ENCODE results near the gene FBLL1. TPM values are rescaled to one million over a fixed set of nuclear protein-coding genes. Genes with fewer than 3 reads are reported as not detected.

Gene FBLL1
- 1 to 10 TPM in 1 of 6 donors, under 1 TPM in 3, not detected in 2; 0.17 to 3.1 (median 0.25) TPM for total RNA-seq

DNA sequence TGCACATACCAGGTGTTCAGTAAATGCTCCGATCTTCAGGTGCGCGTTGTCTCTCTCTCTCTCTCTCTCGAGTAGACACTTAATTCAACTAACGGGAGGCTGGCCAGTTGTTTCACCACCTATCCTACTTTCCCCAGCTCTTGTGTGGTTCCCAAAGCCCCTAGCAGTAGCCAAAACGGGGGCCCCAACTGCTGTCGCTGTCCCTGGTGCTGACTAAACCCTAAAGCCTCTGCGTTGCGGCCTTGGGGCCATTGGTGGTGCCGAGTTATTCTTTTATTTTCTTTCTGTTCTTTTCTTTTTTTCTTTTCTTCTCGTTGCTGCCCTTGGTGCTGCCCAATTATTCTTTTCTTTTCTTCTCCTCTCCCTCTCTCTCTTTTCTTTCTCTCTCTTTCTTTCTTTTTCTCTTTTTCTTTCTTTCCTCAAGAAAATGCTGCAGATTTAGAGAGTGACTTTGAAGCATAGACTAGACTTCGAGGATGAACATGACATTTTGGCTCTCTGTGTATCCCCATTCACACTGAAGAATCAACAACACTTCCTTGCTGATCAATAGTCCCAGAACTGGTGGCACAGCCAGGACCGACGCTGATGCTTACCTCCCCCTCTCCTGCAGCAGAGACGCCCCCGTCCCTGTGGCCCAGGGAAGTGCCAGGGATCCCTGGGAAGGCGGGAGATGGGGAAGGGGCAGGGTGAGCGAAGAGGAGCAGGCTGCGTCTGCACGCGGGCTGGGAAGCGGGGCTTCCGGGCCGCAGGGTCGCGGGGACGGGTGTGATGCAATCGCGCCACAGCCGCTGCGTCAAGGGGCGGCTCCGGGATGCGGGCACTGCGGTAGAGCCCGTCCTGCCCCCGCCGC, at the start of gene FBLL1:
FBLL1 (plus strand) TSS at position 785 of the 853 bp plus-strand sequence. CDS start 200 bp downstream, outside the sequence.
- DNase-seq (peak in 1 of 2 donors; percentile 77), ATAC-seq (ENCODE audit: low FRiP score in 2 of 2) (peak in 1 of 2 donors; percentile 26)
- Histone ChIP-seq H3K4me1 (peaks cover 3 to 10% (median 5%) of the 10 kb centered on the region in 4 donors), H3K4me3 (peak within 1 kb of the TSS in 3 of 4 donors; percentile 38 to 49 (median 42)), H3K27me3 (peaks cover 0 to 17% (median 9%) of the 10 kb centered on the region in 4 donors), H3K27ac (no peak within 1 kb of the TSS), H3K9me3 (no peaks in the 10 kb centered on the region), H3K36me3 (no peaks in the 10 kb centered on the region)
- TF ChIP-seq EP300 (IDR thresholded peaks at IDR 0.05) = no peak
- TF ChIP-seq, protein P1, sequence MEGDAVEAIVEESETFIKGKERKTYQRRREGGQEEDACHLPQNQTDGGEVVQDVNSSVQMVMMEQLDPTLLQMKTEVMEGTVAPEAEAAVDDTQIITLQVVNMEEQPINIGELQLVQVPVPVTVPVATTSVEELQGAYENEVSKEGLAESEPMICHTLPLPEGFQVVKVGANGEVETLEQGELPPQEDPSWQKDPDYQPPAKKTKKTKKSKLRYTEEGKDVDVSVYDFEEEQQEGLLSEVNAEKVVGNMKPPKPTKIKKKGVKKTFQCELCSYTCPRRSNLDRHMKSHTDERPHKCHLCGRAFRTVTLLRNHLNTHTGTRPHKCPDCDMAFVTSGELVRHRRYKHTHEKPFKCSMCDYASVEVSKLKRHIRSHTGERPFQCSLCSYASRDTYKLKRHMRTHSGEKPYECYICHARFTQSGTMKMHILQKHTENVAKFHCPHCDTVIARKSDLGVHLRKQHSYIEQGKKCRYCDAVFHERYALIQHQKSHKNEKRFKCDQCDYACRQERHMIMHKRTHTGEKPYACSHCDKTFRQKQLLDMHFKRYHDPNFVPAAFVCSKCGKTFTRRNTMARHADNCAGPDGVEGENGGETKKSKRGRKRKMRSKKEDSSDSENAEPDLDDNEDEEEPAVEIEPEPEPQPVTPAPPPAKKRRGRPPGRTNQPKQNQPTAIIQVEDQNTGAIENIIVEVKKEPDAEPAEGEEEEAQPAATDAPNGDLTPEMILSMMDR (IDR thresholded peaks at IDR 0.05) = no peak
- TF ChIP-seq POLR2AphosphoS5 (IDR thresholded peaks at IDR 0.05) = no peak
- no peak for TF ChIP-seq POLR2A (IDR thresholded peaks at IDR 0.05)
- 25 to 43% methylated on average over 14 to 16 of the region's 38 CpGs for whole genome bisulfite sequencing, 2 donors

DNA sequence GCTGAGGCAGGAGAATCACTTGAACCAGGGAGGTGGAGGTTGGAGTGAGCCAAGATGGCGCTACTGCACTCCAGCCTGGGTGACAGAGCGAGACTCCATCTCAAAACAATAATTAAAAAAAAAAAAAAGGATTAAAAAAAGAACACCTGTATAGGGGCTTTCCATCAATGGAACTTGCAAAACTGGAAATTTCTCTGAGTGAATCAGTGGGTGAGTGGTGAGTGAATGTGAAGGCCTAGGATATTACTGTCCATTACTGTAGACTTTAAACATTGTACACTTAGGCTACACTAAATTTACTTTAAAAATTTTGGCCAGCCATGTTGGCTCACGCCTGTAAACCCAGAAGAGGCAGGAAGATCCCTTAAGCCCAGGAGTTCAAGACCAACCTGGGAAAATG, 48.5 kb upstream of the FBLL1 start:
- H3K4me1 ChIP-seq = no peaks in the 10 kb centered on the region
- ATAC-seq (ENCODE audit: low FRiP score in 2 of 2) (no peak), DNase-seq (no peak)
- 90 to 95% methylated on average over 3 of the region's 3 CpGs for WGBS, 2 donors
- H3K9me3 ChIP-seq = no peaks in the 10 kb centered on the region
- no peak overlapping the region for H3K4me3 ChIP-seq
- TF ChIP-seq POLR2A (IDR thresholded peaks at IDR 0.05) (no peak), POLR2AphosphoS5 (IDR thresholded peaks at IDR 0.05) (no peak), EP300 (IDR thresholded peaks at IDR 0.05) (no peak)
- TF ChIP-seq, protein P1 (IDR thresholded peaks at IDR 0.05) = no peak
- no peak overlapping the region for H3K27ac ChIP-seq
- no peaks in the 10 kb centered on the region for H3K27me3 ChIP-seq
- no peaks in the 10 kb centered on the region for H3K36me3 ChIP-seq

DNA sequence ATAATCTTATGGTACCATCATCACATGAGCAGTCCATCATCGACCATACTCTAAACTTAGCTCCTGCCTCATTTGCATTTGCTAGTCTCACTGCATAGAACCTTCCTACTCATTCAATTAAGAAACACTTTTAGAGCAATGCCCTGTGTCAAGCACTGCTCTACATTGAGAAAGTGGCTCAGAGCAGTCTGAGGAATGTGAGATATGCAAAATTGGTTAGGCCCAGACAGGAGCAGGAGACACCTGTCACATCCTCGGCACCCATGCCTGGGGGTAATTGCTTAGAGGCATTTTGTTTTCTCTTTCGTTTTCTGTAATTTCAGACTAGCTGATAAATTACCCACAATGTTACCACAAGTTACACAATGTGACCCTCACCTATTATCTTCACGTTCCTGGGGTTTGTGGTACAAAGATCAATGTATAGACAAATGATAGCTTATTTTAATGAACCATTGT, 47.7 kb upstream of the FBLL1 start:
- ATAC-seq (ENCODE audit: low FRiP score in 2 of 2) = no peak
- no peak for DNase-seq
- 44 to 55% methylated on average over 4 of the region's 4 CpGs for WGBS, 2 donors
- Histone ChIP-seq H3K36me3 (no peaks in the 10 kb centered on the region), H3K4me3 (no peak overlapping the region), H3K4me1 (peaks cover 0 to 5% (median 0%) of the 10 kb centered on the region in 4 donors), H3K27ac (no peak overlapping the region), H3K27me3 (no peaks in the 10 kb centered on the region), H3K9me3 (no peaks in the 10 kb centered on the region)
- no peak for TF ChIP-seq POLR2A (IDR thresholded peaks at IDR 0.05)
- TF ChIP-seq, protein P1 (IDR thresholded peaks at IDR 0.05) = no peak
- TF ChIP-seq POLR2AphosphoS5 (IDR thresholded peaks at IDR 0.05) = no peak
- no peak for TF ChIP-seq EP300 (IDR thresholded peaks at IDR 0.05)

DNA sequence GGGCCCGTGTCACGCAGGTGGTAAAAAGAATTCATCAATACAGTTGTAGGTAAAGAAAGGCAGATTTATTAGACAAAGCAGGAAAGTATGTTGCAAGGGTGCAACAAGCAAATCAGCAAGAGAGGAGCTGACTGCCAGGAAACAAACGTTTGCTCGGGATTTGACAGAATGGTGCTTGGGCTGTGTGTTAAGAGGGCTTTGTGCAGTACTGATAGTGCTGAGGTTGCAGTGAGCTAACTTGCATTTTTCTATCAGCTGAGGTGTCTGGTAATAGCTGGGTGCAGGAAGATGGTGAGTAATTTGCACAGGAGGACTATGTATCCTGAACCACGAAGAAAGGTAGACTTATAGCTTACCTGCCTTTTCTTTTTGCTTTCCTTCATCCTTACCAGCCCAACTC, 46.7 kb upstream of the FBLL1 start:
- Histone ChIP-seq H3K27me3 (no peaks in the 10 kb centered on the region), H3K36me3 (no peaks in the 10 kb centered on the region), H3K4me1 (peaks cover 3 to 8% (median 6%) of the 10 kb centered on the region in 4 donors), H3K9me3 (no peaks in the 10 kb centered on the region), H3K4me3 (no peak overlapping the region), H3K27ac (no peak overlapping the region)
- ATAC-seq (ENCODE audit: low FRiP score in 2 of 2) (no peak), DNase-seq (no peak)
- 70 to 71% methylated on average over 5 of the region's 5 CpGs for WGBS, 2 donors
- TF ChIP-seq, protein P1 (IDR thresholded peaks at IDR 0.05) = no peak

Data from upper lobe of left lung (tissue), 6 donors.